Coronary artery (tissue), 2 donors: ENCODE data around the gene C1QL3.
A peak's percentile ranks its signal among the peaks of the same experiment; 100 is the strongest.

Experiments used
- DNase-seq: peaks from one replicate; pipeline ENCODE4 v3.0.0-alpha.2; 2017; ENCODE audit warnings: low spot score
- H3K27ac ChIP-seq, 2 donors: fragments of 200-600 bp; sonication (generic); one replicate each; pipeline ENCODE4 v1.5.1; 2016 to 2019
- H3K4me3 ChIP-seq: fragments of 200-600 bp; sonication (generic); 2 replicates; pipeline ENCODE4 v1.5.1; 2016; ENCODE audit warnings: mild to moderate bottlenecking, moderate library complexity
- TF ChIP-seq, protein P1 (sequence below): fragments of 200-600 bp; sonication (generic); IDR thresholded peaks from one replicate; pipeline ENCODE4 v1.5.1; 2019; ENCODE audit warnings: antibody characterized with exemption

The C1QL3 gene

GRCh38 chr10:16545116-16545736 lies 23.5 kb upstream of the C1QL3 start:
- DNase-seq = no peak
- Histone ChIP-seq H3K4me3 (no peak overlapping the region), H3K27ac (no peak overlapping the region)
- TF ChIP-seq, protein P1, sequence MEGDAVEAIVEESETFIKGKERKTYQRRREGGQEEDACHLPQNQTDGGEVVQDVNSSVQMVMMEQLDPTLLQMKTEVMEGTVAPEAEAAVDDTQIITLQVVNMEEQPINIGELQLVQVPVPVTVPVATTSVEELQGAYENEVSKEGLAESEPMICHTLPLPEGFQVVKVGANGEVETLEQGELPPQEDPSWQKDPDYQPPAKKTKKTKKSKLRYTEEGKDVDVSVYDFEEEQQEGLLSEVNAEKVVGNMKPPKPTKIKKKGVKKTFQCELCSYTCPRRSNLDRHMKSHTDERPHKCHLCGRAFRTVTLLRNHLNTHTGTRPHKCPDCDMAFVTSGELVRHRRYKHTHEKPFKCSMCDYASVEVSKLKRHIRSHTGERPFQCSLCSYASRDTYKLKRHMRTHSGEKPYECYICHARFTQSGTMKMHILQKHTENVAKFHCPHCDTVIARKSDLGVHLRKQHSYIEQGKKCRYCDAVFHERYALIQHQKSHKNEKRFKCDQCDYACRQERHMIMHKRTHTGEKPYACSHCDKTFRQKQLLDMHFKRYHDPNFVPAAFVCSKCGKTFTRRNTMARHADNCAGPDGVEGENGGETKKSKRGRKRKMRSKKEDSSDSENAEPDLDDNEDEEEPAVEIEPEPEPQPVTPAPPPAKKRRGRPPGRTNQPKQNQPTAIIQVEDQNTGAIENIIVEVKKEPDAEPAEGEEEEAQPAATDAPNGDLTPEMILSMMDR = peak; percentile 33

- Histone ChIP-seq H3K4me3 (no peak overlapping the region), H3K27ac (no peak overlapping the region)
- DNase-seq = no peak
- TF ChIP-seq, protein P1 = no peak
These were observed 22.9 kb upstream of the C1QL3 start for GRCh38 chr10:16544591-16544990.

GRCh38 chr10:16544099-16544498 lies 22.4 kb upstream of the C1QL3 start:
- TF ChIP-seq, protein P1 = no peak
- Histone ChIP-seq H3K4me3 (no peak overlapping the region), H3K27ac (no peak overlapping the region)
- DNase-seq = no peak

DNA sequence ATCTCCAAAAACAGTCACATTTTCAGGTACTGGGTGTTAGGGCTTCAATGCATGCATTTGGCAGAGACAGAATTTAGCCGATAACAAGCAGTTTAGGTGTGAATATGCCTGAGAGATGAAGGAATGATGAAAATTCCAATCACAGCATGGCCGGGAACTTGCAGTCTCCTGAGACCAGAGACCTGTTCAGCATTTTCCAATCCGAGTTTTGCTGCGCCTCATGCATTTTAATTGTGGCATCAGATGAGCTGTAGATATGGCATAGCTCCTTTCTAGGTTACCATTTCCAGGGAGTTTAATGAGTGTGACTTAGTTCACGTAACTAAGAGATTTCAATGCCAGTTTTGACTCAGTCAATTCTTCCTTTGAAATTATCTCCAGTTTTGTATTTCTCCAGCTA lies 14.5 kb upstream of the C1QL3 start:
- H3K27ac ChIP-seq = no peak overlapping the region
- TF ChIP-seq, protein P1 = no peak
- no peak overlapping the region for H3K4me3 ChIP-seq
- DNase-seq = no peak

GRCh38 chr10:16529853-16530252 lies 8.2 kb upstream of the C1QL3 start:
- TF ChIP-seq, protein P1 = no peak
- no peak overlapping the region for H3K4me3 ChIP-seq
- no peak for DNase-seq
- no peak overlapping the region for H3K27ac ChIP-seq

DNA sequence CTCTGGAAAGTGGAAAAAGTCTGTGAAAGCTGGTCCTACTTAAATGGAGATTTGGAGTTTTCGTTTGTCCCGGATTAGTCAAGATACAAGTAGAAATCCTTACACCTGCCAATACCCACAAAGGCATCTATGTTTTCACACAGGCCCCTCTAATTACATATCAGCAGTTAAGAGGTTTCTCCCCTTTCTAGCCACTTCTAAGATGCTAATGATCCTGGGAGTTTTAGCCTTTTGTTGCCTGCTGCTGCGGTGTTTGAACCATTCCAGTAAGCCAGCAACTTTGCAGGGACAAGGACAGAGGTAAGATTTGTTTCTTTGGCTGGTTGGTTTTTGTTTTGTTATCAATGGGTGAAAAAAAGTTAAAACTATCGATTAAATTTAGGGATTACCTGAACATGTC lies 5.8 kb upstream of the C1QL3 start:
- Histone ChIP-seq H3K27ac (no peak overlapping the region), H3K4me3 (no peak overlapping the region)
- TF ChIP-seq, protein P1 = no peak
- no peak for DNase-seq

- DNase-seq = no peak
- no peak overlapping the region for H3K27ac ChIP-seq
- peak overlapping the region; percentile 79 for H3K4me3 ChIP-seq
- TF ChIP-seq, protein P1 = no peak
These were observed 779 bp downstream of the C1QL3 start for GRCh38 chr10:16520900-16521299.
